Measurements from ENCODE around the gene PLEKHG2.
"Not testable (repeated sequence)": the region's sequence is repeated elsewhere in the genome, so short reads cannot be mapped to it uniquely, and the experiment has no call there.

PLEKHG2 gene

DNA sequence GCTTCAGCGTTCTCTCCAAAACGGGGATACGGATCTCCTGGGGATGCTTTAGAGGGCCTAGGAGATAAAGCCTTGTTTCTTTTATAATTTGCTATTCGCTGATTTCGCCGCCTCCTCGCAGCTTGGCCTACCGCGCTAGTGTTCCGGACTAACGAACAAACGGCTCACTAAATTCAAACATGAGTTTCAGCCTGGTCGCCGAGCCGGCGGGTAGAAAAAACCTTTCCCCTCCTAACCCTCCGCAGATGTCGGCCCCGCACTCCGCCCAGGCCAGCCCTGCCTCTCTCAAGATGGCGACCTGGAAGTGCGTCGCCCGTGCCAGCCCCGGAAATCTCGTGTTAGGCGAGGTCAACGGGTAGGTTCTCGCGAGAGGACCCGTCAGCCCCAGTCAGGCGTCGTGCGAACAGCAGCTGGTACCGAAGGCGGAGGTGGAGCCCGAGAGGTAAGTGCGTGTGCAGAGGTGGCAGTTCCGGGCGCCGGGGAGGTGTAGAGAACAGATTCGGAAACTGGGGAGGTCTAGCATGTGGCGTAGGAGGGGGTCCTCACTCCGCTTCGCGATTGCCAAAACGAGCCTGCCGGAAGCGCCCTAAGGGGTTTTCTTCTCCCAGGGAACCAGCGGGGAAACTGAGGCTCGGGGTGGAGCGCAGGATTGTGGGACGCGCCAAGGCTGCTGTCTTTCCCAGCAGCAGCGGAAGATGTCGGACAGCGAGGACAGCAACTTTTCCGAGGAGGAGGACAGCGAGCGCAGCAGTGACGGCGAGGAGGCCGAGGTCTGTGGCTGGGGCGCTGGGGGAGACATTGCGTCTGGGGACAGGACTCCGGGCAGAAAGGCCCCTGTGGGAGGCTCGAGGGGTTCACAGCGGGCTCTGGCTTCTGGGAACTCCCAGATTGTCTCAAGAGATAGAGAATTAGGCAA is 33.0 kb downstream of the PLEKHG2 start, which contains the start of gene SUPT5H:
Gene SUPT5H, plus strand, starts transcription at position 387 of the 916 bp plus-strand sequence. Its CDS starts 309 bp downstream, at position 696.
- peak; percentile 98 for DNase-seq (ENCODE audit: low spot score)

DNA sequence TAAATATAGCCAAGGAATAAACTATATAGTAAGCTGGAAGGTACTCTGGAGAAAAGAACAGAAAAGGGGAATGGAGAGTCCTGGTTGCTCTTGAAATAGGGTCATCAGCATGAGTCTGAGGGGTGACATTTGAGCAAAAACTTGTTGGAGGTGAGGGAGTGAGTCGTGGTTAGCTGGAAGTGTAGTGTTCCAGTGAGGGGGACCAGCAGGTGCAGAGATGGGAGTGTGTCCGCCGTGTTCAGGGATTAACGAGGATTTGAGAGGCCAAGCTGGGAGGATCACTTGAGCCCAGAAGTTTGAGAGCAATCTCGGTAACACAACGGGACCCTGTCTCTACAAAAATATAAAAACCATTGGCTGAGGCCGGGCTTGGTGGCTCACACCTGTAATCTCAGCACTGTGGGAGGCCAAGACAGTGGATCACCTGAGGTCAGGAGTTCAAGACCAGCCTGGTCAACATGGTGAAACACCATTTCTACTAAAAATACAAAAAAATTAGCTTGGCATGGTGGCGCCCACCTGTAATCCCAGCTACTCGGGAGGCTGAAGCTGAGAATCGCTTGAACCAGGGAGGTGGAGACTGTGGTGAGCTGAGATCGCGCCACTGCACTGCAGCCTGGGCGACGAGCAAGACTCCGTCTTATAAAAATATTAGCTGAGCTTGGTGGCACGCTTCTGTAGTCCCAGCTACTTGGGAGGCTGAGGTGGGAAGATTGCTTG is 34.1 kb downstream of the PLEKHG2 start:
- no peak for DNase-seq (ENCODE audit: low spot score)

DNA sequence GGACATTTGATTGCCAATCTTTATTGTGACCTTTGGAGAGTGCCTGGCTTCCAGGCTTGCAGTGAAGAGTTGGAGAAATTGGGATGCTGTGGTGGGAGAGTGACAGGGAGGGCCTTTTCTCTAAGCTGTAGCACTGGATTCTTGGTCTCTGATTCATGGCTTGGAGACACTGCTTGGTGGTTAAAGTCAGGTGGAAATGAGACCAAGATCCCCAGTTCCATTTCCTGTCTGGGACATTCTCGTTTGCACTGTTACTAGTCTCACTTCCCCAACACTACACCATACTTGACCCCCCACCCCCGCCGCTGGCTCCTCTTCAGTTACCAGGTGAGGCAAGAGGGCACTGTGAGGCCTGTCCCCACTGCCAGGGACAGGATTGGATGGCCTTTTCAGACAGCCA is 35.8 kb downstream of the PLEKHG2 start:
- DNase-seq (ENCODE audit: low spot score): no peak

DNA sequence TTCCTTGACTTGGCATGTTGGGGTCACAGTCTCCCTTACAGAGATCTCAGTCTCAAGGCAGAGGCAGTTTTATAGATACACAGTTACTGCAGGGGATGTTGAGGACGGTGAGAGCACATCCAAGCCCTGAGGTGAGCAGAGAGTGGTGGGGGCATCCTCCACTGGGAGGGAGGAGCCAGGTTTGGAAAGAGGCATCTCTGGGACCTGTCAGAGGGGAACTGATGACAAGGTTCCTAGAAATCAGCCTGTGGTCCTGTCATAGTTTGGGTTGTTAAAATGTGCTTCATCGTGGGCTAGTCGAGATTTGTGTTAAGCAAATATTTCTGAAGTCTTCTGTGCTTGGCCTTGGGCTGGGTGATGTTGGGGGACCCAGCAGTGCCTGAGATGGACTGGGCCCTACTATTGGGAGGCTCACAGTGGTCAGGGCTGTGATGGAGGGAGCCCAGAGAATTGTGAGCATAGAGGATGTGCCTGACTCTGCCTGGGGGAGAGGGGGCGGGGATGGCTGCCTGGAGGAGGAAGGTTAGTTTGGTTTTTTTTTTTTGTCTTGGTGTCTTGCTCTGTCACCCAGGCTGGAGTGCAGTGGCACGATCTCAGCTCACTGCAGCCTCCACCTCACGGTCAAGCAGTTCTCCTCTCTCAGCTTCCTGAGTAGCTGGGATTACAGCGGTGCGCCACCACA is 36.8 kb downstream of the PLEKHG2 start:
- DNase-seq (ENCODE audit: low spot score): no peak

DNA sequence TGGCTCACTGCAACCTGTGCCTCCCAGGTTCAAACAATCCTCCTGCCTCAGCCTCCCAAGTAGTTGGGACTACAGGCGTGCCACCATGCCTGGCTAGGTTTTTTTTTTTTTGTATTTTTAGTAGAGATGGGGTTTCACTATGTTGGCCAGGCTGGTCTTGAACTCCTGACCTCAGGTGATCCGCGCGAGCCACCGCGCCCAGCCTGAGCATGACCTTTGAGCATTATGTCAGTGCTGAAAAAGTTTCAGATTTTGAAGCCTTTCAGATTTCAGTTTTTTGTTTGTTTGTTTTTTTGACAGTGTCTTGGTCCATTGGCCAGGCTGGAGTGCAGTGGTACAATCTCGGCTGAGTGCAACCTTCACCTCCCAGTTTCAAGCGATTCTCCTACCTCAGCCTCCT is 38.8 kb downstream of the PLEKHG2 start:
- DNase-seq (ENCODE audit: low spot score): not testable (repeated sequence)

DNA sequence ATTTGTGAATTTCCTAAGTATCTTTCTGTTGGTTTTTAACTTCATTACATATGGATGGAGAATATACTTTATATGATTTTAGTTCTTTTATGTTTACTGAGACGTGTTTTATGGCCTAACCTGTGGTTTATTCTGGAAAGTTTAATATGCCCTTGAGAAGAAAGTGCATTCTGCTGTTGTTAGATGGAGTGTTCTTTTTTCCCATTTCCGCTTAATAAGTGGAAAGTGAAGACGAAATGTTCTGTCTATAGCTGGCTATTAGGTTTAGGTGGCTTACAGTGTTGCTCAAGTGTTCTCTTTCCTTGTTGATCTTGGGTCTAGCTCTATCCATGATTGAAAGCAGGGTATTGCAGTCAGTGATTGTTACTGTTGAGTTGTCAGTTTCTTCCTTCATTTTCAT is 50.9 kb downstream of the PLEKHG2 start:
- DNase-seq (ENCODE audit: low spot score): no peak

DNA sequence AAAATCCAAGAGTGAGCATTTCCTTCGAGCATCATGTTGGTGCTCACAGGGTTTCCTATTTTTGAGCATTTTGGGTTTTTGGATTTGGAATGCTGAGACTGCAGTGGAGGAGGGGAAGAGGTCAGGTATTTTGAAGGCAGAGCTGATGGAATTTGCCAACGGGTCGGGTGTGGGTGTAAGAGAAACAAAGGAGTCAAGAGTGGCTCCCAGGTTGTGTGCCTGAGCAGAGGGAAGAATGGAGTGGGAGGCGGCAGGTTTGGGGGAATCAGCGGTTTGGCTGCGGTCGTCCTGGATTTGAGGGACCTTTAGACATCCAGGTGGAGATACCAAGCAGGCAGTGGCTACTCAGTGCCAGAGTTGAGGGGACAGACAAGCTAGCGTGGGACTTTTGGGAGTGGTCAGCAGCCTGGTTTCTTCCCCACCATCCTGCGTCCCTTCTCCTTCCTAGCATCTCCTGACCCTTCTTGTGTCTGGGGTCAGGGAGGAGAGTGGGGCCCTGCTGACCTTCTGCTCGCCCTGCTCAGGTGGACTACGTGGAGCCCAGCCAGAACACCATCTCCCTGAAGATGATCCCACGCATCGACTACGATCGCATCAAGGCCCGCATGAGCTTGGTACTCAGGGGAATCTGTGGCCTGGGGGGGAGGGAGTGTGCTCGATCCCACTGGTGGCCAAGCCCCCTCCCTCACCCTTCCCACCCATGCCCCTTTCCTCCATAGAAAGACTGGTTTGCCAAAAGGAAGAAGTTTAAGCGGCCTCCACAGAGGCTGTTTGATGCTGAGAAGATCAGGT is 53.7 kb downstream of the PLEKHG2 start:
- DNase-seq (ENCODE audit: low spot score): no peak

DNA sequence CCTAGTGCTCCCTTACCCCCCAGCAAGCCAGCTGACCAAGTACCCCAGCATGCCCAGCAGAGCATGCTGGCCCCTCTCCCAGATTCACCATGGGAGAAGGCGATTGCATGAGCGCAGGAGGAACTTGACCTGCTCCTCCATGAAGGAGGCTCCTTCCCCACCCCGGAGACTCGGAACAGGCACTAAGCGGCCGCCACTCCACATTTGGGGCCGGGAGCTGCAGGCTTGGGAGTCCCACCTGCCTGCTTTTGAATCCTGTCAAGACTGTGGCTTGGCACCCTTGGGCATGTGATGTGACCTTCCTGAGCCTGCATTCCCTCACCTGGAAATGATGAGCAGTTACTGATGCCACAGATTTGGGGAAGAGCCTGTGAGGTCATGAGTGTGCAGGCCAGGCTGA is 55.5 kb downstream of the PLEKHG2 start:
- DNase-seq (ENCODE audit: low spot score): no peak

DNA sequence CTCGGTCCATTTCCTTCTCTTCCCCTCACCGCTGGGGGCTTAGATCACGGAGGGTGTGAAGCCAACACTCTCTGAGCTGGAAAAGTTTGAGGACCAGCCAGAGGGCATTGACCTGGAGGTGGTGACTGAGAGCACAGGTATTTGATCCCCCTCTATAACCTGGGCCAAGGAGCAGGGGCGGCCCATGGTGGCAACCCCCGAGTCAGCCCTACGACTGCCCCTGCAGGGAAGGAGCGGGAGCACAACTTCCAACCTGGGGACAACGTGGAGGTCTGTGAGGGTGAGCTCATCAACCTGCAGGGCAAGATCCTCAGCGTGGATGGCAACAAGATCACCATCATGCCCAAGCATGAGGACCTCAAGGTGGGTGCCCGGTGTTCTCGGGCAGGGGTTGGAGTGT is 56.6 kb downstream of the PLEKHG2 start:
- DNase-seq (ENCODE audit: low spot score): no peak

DNA sequence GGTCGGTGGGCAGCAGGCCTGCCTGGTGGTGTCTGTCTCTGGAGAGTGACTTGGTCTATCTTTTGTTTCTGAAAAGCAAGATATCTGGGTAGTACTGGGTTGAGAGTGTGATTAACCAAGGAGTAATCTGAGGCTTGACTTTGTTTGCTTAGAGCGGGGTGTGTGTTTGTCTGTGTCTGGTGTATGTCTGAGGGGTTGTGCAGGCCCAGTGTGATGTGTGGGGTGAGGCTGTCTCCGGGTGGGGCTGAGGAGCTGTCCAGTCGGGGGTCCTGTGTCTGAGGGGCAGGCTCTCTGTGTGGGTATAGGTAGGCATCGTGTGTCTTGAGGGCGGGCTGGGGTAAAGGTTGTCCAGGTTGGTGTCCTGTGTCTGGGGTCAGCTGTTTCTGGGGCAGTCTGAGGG is 57.1 kb downstream of the PLEKHG2 start:
- no peak for DNase-seq (ENCODE audit: low spot score)

DNA sequence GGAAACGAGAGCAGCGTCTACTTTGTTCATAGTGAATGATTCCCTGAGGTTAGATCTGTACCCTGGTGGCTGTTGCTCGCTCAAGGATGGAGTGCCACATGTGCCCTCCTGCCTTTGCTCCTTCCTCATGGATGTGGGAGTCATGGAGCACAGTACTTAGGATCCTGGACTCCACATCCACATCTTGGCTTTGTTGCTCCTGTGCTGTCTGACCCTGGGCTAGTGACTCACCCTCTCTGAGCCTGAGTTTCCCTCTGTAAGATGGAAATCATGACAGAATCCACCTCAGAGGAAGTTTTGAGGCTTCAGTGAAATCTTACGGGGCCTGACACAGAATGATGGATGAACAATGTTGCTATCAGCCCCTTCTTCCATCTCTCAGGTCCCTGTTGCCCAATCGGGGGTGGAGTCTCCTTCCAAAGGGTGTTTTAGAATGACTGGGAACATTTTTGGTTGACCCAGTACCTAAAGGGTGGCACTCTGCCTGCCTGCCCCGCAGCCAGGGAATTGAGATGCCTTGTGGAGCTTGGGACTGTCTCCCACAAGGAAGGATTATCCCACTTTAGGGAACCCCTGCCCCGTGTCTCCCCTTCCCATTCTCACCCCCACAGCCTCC is 58.4 kb downstream of the PLEKHG2 start:
- no peak for DNase-seq (ENCODE audit: low spot score)

DNA sequence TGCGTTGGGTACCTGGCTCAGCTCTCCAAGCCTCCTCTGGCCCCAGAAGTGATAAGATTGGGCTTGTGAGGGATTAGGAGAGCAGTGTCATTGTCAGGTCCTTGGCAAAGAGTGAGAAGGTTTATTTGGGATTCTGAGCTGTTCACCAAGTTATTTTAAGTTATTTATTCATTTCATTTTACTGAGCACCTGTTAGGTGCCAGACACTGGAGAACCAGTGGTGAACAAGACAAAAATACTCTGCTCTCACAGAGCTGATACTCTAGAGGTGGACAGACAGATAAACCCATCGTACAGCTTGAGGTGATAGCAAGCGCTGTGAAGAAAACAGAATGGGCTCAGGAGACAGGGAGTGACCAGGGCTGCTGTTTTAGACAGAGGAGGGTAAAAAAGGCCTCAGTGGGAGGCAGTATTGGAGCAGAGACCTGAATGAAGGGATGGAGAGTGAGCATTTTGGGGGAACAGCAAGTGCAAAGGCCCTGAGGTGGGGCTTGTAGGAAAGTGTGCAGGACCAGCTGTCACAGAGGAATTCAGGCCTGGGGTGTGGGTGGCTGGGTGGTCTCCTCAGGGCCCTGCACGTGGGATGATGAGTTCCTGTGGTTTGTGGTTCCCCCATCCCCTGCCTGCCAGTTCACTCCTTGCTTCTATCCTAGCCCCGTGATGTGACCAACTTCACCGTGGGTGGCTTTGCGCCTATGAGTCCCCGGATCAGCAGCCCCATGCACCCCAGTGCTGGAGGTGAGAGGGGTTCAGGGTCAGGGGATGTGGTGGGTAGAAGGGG is 59.5 kb downstream of the PLEKHG2 start:
- no peak for DNase-seq (ENCODE audit: low spot score)

DNA sequence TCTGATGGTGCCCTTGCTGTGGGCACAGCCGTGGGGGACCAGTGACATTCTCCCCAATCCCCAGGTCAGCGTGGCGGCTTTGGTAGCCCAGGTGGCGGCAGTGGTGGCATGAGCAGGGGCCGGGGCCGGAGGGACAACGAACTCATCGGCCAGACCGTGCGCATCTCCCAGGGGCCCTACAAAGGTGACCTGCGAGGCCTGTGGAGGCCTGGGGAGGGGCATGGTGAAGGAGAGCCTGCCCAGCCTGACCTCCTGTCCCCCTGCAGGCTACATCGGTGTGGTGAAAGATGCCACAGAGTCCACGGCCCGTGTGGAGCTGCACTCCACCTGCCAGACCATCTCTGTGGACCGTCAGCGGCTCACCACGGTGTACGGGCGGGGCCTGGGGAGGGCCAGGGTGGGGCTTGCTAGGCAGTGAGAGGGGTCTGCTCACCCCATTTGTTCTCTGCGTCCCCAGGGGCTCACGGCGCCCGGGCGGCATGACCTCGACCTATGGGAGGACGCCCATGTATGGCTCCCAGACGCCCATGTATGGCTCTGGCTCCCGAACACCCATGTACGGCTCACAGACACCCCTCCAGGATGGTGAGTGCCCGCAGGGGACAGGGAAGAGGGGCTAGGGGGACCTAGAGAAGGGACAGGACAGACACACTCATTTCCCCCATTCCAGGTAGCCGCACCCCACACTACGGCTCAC is 60.4 kb downstream of the PLEKHG2 start:
- DNase-seq (ENCODE audit: low spot score): no peak

DNA sequence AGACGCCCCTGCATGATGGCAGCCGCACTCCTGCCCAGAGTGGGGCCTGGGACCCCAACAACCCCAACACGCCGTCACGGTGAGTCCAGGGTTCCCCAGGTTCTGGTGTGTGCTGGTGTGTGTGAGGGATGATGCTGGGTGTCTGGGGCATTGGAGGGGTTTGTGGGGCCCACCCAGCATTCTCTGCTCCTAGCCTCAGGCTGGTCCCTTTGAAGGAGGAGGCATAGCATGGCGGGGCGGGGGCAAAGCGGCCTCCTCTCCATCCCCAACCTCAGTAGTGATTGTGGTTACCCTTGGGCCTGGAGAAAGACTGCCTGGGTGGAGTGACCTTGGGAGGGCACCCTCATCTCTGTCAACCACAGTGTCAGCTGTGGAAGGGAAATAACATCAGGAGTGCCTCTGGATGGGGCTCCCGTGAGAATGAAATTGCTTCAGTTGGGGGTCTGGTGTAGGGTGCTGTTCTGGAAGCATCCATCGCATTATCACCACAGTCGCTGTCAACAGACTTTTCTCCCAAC is 61.0 kb downstream of the PLEKHG2 start:
- DNase-seq (ENCODE audit: low spot score): no peak

DNA sequence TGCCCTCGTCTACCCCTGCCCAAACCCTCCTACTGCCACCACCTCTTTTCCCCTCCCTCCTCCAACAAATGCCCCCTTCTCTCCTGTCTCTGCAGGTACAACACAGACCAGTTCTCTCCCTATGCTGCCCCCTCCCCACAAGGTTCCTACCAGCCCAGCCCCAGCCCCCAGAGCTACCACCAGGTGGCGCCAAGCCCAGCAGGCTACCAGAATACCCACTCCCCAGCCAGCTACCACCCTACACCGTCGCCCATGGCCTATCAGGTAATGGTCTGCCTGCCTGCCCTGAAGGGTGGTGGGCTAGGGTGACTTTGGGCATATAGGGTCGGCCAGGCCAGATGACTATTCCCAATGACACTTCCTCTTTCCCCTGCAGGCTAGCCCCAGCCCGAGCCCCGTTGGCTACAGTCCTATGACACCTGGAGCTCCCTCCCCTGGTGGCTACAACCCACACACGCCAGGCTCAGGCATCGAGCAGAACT is 61.7 kb downstream of the PLEKHG2 start:
- peak; percentile 88 for DNase-seq (ENCODE audit: low spot score)

DNA sequence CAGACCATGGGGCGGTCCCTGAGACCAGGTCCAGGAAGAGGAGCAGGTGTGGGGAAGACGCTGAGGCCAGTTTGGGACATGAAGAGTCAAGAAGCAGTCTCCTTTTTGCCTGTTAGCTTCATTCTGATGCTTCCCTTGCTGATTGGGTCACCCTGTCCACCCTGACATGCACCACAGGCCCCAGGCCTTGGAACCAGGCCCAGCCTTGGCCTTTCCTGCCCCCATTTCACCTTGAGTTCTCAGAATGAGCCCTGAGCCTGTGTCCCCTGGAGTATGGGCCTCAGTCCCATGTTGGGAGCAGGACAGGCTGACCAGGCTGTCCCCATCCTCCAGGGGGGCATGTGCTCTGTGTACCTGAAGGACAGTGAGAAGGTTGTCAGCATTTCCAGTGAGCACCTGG is 63.3 kb downstream of the PLEKHG2 start:
- DNase-seq (ENCODE audit: low spot score): no peak
